ENCODE results near the gene PIPOX. TPM values are rescaled to one million over a fixed set of nuclear protein-coding genes. Genes with fewer than 3 reads are reported as not detected.

The PIPOX gene, protein sequence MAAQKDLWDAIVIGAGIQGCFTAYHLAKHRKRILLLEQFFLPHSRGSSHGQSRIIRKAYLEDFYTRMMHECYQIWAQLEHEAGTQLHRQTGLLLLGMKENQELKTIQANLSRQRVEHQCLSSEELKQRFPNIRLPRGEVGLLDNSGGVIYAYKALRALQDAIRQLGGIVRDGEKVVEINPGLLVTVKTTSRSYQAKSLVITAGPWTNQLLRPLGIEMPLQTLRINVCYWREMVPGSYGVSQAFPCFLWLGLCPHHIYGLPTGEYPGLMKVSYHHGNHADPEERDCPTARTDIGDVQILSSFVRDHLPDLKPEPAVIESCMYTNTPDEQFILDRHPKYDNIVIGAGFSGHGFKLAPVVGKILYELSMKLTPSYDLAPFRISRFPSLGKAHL
- 2.8 and 3.3 TPM in 2 replicates for total RNA-seq

DNA sequence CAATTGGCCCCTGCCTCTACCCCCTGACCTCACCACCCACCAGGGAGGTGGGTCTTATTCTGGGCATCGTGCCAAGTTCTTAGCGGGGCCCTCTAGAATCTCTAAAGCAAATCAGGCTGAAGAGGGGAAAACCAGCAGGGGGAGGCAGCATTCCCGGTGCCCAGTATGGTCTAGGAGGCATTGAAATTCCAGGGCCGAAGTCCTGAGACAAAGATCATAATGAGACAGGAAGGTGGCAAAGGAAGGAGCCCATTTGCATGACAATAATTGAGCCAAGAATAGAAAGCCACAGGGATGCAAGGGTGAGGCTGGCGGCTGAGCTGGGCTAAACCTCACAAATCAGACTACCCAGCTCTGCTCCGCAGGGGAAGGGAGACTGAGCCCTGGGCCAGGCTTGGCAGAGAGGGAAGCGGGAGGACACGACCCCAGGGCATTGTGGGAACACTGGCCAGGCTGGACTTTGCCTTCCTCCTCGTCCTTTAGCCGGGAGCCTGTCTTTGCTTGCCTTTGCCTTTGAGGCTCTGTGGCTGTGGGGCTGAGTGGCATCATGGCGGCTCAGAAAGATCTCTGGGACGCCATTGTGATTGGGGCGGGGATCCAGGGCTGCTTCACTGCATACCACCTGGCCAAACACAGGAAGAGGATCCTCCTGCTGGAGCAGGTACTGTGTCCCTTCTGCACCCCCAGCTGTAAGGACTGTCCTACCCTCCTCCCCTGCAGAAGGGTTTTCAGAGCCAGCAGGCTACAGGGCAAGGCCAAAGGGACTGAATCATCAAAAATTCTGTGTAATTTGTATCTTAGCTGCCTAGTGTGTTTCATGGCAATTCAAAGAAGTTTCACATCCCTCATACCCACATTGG lies at the start of gene PIPOX:
Gene PIPOX (plus strand): TSS at position 463 of the 860 bp plus-strand sequence. CDS start 85 bp downstream, at position 548.

DNA sequence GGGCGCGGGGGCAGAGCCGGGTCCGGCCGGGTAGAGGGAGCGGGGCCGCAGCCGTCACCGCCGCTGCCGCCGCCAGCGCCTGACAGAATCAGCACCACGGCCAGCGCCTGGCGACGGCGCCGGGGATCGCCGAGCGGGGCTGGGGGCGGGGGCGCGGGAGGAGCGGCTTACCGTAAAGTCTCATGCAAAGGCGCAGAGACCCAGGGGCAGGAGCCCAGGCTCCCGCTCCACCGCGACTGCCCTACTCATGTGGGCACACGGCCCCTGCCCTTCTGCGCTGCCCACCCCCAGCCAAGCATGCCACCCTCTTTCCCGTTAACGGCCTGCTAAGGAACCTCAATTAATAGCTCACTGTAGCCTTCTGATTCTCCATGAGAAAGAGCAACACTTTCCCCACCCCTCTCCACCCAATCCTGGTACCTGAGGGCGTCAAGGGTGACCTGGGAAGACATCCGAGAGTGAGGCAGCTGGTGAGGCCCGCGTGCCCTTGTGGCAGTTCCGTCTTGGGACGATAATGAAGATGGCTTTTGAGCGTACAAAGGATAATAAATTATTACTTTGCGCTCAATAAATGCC lies 36.9 kb upstream of the PIPOX start, which contains the start of gene SEZ6:
Gene SEZ6 (minus strand): TSS at position 98 of the 576 bp plus-strand sequence. CDS start 164 bp downstream, outside the sequence.

Other genes starting within 250 kb of the PIPOX start
- 17.3 and 17.7 TPM in 2 replicates for gene FAM222B, start 200.4 kb upstream of the PIPOX start, total RNA-seq
- gene ERAL1, start 188.1 kb upstream of the PIPOX start, total RNA-seq = 45.0 and 47.4 TPM in 2 replicates
- 92.9 and 102 TPM in 2 replicates for gene FLOT2, start 145.4 kb upstream of the PIPOX start, total RNA-seq
- 4.8 and 5.9 TPM in 2 replicates for gene DHRS13, start 140.1 kb upstream of the PIPOX start, total RNA-seq
- gene PHF12, start 91.6 kb upstream of the PIPOX start, total RNA-seq = 27.4 and 34.3 TPM in 2 replicates
- not detected in 2 replicates for gene SEZ6, start 37.1 kb upstream of the PIPOX start, total RNA-seq
- gene MYO18A, start 137.3 kb downstream of the PIPOX start, total RNA-seq = 14.7 and 19.9 TPM in 2 replicates
- gene CRYBA1, start 203.7 kb downstream of the PIPOX start, total RNA-seq = not detected in 2 replicates